ENCODE data around the gene SLC49A4.

Gene SLC49A4

DNA sequence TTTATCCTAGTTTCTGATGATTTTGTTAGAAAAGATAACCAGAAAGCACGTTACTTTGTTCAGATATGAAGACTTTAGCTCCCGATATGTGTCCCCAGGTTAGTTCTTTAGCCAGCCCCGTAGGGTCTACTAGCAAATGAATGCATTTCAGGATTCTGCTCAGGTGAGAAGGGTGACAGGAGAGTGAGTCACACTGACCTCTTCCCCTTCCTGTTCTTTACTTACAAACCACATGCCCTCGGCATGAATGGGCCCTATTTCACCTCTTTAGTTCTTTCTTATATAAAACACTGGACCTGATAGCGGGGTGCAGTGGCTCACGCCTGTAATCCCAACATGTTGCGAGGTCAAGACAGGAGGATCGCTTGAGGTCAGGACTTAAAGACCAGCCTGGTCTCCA is 98.4 kb downstream of the SLC49A4 start:
- no peak for DNase-seq (ENCODE audit: extremely low read depth, low read depth)

DNA sequence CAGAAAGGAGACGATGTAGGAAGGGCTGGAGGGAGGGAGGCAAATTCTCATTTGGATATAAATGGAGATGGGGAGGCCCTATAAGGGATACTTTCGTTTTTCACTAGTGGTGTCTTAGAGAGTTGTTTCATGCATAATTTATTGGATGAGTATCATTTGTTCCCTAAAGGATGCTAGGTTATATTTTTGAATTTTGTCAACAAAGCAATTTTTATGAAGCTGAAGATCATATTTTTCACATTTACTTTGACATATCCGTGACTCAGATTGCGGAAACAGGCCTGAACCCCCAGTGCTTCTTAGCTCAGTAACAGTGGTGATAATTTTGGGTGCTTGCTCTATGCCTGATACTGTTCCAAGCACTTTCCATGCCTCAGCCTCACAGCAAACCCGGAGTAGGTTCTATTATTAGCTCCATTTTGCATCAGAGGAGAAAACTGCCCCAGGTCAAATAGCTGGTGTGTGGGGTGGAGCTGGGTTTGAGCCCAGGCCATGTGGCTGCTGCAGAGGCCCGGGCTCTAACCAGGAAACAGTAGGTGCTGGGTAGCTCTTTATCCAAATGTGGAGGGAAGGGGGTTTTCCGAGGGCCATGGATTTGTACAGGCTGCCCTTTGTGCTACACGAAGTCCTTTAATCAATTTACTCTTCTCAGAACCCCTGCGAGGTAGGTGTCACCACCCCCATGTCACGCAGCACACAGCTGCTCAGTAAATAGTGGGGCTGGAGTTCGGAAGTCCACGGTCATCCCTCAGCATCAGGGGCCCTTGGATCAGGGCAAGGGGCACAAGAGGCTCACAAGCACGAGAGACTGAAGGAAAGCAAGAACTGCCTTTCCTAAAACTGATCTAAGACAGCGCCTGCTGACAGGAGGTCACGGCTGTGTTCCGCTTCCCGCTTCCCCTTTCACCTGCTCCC is 99.1 kb downstream of the SLC49A4 start:
- DNase-seq (ENCODE audit: extremely low read depth, low read depth) = peak; percentile 1
- TF ChIP-seq, protein P1, sequence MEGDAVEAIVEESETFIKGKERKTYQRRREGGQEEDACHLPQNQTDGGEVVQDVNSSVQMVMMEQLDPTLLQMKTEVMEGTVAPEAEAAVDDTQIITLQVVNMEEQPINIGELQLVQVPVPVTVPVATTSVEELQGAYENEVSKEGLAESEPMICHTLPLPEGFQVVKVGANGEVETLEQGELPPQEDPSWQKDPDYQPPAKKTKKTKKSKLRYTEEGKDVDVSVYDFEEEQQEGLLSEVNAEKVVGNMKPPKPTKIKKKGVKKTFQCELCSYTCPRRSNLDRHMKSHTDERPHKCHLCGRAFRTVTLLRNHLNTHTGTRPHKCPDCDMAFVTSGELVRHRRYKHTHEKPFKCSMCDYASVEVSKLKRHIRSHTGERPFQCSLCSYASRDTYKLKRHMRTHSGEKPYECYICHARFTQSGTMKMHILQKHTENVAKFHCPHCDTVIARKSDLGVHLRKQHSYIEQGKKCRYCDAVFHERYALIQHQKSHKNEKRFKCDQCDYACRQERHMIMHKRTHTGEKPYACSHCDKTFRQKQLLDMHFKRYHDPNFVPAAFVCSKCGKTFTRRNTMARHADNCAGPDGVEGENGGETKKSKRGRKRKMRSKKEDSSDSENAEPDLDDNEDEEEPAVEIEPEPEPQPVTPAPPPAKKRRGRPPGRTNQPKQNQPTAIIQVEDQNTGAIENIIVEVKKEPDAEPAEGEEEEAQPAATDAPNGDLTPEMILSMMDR (IDR thresholded peaks at IDR 0.05; ENCODE audit: low read depth, low read length) = no peak

More for the DNA sequence above, 98.4 kb downstream of the SLC49A4 start:
- TF ChIP-seq, protein P1 (IDR thresholded peaks at IDR 0.05; ENCODE audit: low read depth, low read length) = no peak

DNA sequence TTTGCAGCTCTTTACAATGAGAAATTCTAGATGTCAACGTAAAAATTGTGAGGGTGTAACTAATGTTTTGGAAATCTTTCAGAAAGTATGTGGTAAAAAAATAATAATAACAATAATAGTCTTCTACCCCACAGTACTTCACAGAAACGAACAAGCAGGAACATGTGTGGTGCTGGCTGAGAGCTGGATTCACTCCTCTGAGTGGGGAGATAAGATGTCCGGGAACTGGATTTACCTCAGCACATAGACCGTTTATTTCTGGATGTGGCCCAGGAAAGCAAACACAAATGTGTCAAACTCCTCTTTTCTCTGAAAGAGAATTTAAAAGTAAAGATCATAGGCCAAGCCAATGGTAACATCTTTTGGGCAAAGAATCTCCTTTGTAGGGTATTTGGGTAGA is 103.4 kb downstream of the SLC49A4 start:
- no peak for DNase-seq (ENCODE audit: extremely low read depth, low read depth)
- TF ChIP-seq, protein P1 (IDR thresholded peaks at IDR 0.05; ENCODE audit: low read depth, low read length) = no peak

DNA sequence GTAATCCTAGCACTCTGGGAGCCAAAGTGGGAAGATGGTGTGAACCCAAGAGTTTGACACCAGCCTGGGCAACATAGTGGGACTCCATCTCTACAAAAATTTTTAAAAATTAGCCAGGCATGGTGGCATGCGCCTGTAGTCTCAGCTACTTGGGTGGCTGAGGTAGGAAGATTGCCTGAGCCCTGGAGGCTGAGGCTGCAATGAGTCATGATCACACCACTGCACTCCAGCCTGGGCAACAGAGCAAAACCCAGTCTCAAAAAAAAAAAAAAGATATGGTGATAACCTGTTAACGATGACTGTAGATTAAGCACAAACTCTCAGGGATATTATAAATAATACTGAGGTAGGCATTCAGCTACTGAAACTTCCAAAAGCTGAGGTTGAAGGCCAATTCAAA is 107.5 kb downstream of the SLC49A4 start:
- no peak for DNase-seq (ENCODE audit: extremely low read depth, low read depth)
- TF ChIP-seq, protein P1 (IDR thresholded peaks at IDR 0.05; ENCODE audit: low read depth, low read length) = no peak

DNA sequence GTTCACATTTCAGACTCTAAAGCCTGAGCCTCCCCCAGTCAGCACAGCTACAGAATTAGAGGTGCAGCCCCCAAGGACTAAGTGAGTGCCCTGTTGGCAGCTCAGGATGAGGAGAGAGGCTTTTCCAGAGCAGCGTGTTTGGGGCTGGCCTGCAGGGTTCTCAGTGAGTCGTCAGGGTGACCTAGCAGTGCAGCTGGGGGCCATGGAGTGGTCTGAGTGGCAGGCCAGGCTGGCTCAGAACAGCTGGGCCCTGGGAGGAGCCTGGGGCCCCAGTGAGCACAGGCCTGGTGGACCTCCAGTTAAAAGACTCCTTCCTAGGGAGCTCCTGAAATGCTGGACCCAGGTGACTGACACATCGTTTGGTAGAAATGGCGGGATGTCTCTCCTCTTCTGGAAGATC is 108.3 kb downstream of the SLC49A4 start:
- TF ChIP-seq, protein P1 (IDR thresholded peaks at IDR 0.05; ENCODE audit: low read depth, low read length) = no peak
- no peak for DNase-seq (ENCODE audit: extremely low read depth, low read depth)

DNA sequence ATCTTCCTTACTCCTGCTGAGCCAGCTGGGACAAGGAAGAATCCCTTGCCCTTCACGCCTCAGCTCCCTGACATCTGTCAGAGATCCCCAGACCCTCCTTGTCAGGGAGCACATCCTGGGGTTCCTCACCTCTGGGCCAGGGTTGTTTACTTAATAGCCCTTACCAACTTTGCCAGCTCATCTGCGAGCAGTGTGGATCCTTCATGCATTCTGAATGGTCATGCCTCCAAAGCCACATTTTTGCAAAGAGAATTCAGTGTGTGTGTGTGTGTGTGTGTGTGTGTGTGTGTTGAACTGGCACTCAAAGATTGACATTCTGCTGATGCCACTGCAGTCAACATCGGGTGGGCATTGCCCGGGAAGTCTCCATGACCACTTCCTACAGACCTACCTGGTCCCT is 112.6 kb downstream of the SLC49A4 start:
- TF ChIP-seq, protein P1 (IDR thresholded peaks at IDR 0.05; ENCODE audit: low read depth, low read length) = no peak
- DNase-seq (ENCODE audit: extremely low read depth, low read depth) = no peak

DNA sequence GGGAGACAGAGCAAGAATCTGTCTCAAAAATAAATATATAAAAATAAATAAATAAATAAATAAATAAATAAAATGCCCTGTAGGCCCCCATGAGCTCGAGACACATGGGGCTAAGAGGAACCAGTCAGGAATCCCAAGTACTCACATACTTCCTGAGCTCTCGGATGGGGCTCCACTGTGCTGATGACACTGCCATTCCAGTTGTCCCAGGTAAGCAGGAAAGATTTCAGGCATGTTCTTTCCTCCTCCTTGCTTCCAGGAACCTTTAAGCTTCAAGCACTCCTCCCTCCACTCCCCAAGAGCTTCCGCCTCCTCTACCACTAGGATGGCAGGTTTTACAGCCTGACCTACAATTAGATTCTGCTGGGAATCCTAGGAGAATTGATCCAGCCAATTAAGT is 113.4 kb downstream of the SLC49A4 start:
- no peak for DNase-seq (ENCODE audit: extremely low read depth, low read depth)
- TF ChIP-seq, protein P1 (IDR thresholded peaks at IDR 0.05; ENCODE audit: low read depth, low read length) = no peak
